ENCODE results near the gene RBM11. TPM values are rescaled to one million over a fixed set of nuclear protein-coding genes. Genes with fewer than 3 reads are reported as not detected.

The RBM11 gene
- total and polyA plus RNA-seq, 2 of the 8 experiments (the other 6 are each of a cell fraction or from before 2014, with no cell fraction given): 3.9 to 10.1 TPM

- Histone ChIP-seq H4K91ac (replicated peaks; ENCODE audit: insufficient read length, low read length) (no peak overlapping the region), H3K56ac (replicated peaks; ENCODE audit: insufficient read length, low read depth, low read length) (no peak overlapping the region), H3K18ac (ENCODE audit: extremely low read depth, low read length) (no peak overlapping the region), H2BK15ac (ENCODE audit: low read length) (no peak overlapping the region), H3K79me2 (ENCODE audit: control insufficient read depth in 1 of 2, insufficient read depth in 2 of 2, low read length in 2 of 2) (no peaks in the 10 kb centered on the region), H3K4me2 (ENCODE audit: insufficient read depth in 1 of 2, low read depth in 2 of 2, low read length in 2 of 2) (no peak overlapping the region), H3K9me3 (ENCODE audit: insufficient read depth in 2 of 2, low read depth in 1 of 2, low read length in 1 of 2) (no peaks in the 10 kb centered on the region), H3K79me1 (ENCODE audit: low read depth, low read length) (no peaks in the 10 kb centered on the region), H4K20me1 (replicated peaks in 1 of 2; ENCODE audit: control insufficient read depth in 1 of 2, insufficient read depth in 2 of 2, low read length in 2 of 2) (no peaks in the 10 kb centered on the region), H3K4me1 (replicated peaks in 1 of 4; ENCODE audit: control insufficient read depth in 3 of 4, insufficient read depth in 4 of 4, low read length in 3 of 4) (no peaks in the 10 kb centered on the region), H2BK120ac (replicated peaks; ENCODE audit: low read depth, low read length) (no peak overlapping the region), H3K9ac (replicated peaks in 1 of 4; ENCODE audit: extremely low read depth in 1 of 4, low read depth in 3 of 4, low read length in 3 of 4) (no peak overlapping the region), H3K4ac (replicated peaks; ENCODE audit: insufficient read length, low read depth, low read length) (no peak overlapping the region), H3K23me2 (ENCODE audit: low read depth, low read length) (no peaks in the 10 kb centered on the region), H3K23ac (ENCODE audit: insufficient read length) (no peak overlapping the region), H2AFZ (ENCODE audit: low read length) (peak overlapping the region; percentile 25; the same call in 1 of the 2 replicates), H2BK5ac (ENCODE audit: low read depth, low read length) (no peak overlapping the region), H2BK20ac (ENCODE audit: low read length) (no peak overlapping the region), H4K8ac (ENCODE audit: extremely low read depth, insufficient read depth, low read length) (no peak overlapping the region), H3K14ac (ENCODE audit: insufficient read length) (no peak overlapping the region), H2BK12ac (ENCODE audit: low read depth, low read length) (no peak overlapping the region), H2AK5ac (ENCODE audit: low read depth, low read length) (no peak overlapping the region), H3K27me3 (replicated peaks in 1 of 4; ENCODE audit: control insufficient read depth in 3 of 4, extremely low read depth in 1 of 4, insufficient read depth in 3 of 4, low read length in 3 of 4) (no peaks in the 10 kb centered on the region), H3K4me3 (ENCODE audit: extremely low read depth in 1 of 4, insufficient read depth in 2 of 4, low read depth in 3 of 4, low read length in 4 of 4) (no peak overlapping the region), H3K36me3 (ENCODE audit: control insufficient read depth in 2 of 4, insufficient read depth in 4 of 4, low read length in 3 of 4) (no peaks in the 10 kb centered on the region), H4K5ac (ENCODE audit: insufficient read length, low read depth, low read length) (no peak overlapping the region), H3K27ac (ENCODE audit: low read depth, low read length) (no peak overlapping the region)
- FAIRE-seq (peak; percentile 66), DNase-seq (ENCODE audit: low read depth in 1 of 2, low spot score in 2 of 2) (no peak)
- CTCF ChIA-PET (ENCODE audit: partially characterized antibody): interaction anchor here (0.6 to 1.8 kb wide), 6 partner anchors 14 to 1332 kb away, joined by 3 to 6 read pairs (median 4); no protein-coding TSS in a partner anchor
- WGBS, 2 experiments (ENCODE audit: extremely low coverage in 1 of 2, insufficient coverage in 1 of 2, insufficient read length in 1 of 2, insufficient replicate concordance in 2 of 2, low coverage in 1 of 2, low lambda C conversion rate in 2 of 2, missing lambda C conversion rate in 1 of 2): 37% methylated on average over 3 of the region's 3 CpGs; no CpG with 5 or more reads in 1 of the 2 experiments
- POLR2A ChIA-PET (ENCODE audit: partially characterized antibody): interaction anchor here (0.7 kb wide), 1 partner anchor 505 kb away, joined by 3 read pairs; no protein-coding TSS in a partner anchor
- no peak for TF ChIP-seq CBX5 (IDR thresholded peaks at IDR 0.05; ENCODE audit: low read depth, low read length)
- no peak for TF ChIP-seq CBX8 (IDR thresholded peaks at IDR 0.05; ENCODE audit: borderline replicate concordance, low read depth, low read length)
- TF ChIP-seq MAFK (IDR thresholded peaks at IDR 0.05; ENCODE audit: low read depth, low read length): 0 out of 2 replicates have a peak, but pooled peaks have one; percentile 10
- peak in 2 of 3 experiments; percentile 34 to 60; a peak in 2 of 4 replicates for TF ChIP-seq CTCF (IDR thresholded peaks at IDR 0.05; ENCODE audit: control extremely low read depth in 1 of 3, insufficient read depth in 1 of 3, low read depth in 1 of 3, low read length in 3 of 3)
- no peak for TF ChIP-seq TAF1 (IDR thresholded peaks at IDR 0.05; ENCODE audit: low read depth, low read length)
- no peak for TF ChIP-seq JUND (IDR thresholded peaks at IDR 0.05; ENCODE audit: low read length)
- no peak for TF ChIP-seq EZH2 (IDR thresholded peaks at IDR 0.05; ENCODE audit: low read depth, low read length, severe bottlenecking)
- TF ChIP-seq RAD21 (IDR thresholded peaks at IDR 0.05 in 1 of 2, conservative IDR thresholded peaks at IDR 0.05 in 1 of 2; ENCODE audit: low read depth in 2 of 2, low read length in 2 of 2): peak; percentile 75 to 84
- no peak for TF ChIP-seq PHF8 (conservative IDR thresholded peaks at IDR 0.05; ENCODE audit: low read depth, low read length)
- no peak for TF ChIP-seq CTBP2 (IDR thresholded peaks at IDR 0.05; ENCODE audit: borderline replicate concordance, insufficient read depth, insufficient read length, low read length)
Measured at GRCh38 chr21:14259747-14260146, 43.8 kb downstream of the RBM11 start.
